IPS DF 6.9 (cell line): ENCODE data around the gene FDXR.
"Not testable (repeated sequence)": the region's sequence is repeated elsewhere in the genome, so short reads cannot be mapped to it uniquely, and the experiment has no call there.

Experiments used
- DNase-seq: peaks from one replicate; pipeline ENCODE4 v3.0.0-alpha.2; 2013; ENCODE audit warnings: low read depth, low spot score
- H3K27ac ChIP-seq: one replicate; pipeline ENCODE4 v1.5.1; 2013; ENCODE audit warnings: low read length, control low read depth
- H3K27me3 ChIP-seq: 2 replicates; pipeline ENCODE4 v1.6.1; 2013; ENCODE audit warnings: mild to moderate bottlenecking, low read length; ENCODE audit not compliant: control insufficient read depth, insufficient read depth
- H3K36me3 ChIP-seq: 2 replicates; pipeline ENCODE4 v1.6.1; 2013; ENCODE audit warnings: low read length; ENCODE audit not compliant: control insufficient read depth, insufficient read depth
- H3K4me1 ChIP-seq: 2 replicates; pipeline ENCODE4 v1.6.1; 2013; ENCODE audit warnings: low read length; ENCODE audit not compliant: control insufficient read depth, insufficient read depth
- H3K4me3 ChIP-seq: 2 replicates; pipeline ENCODE4 v1.5.1; 2013; ENCODE audit warnings: mild to moderate bottlenecking, low read length
- H3K9me3 ChIP-seq: 2 replicates; pipeline ENCODE4 v1.6.1; 2013; ENCODE audit warnings: low read length, inconsistent platforms; ENCODE audit not compliant: control insufficient read depth, insufficient read depth
- WGBS: extraction: QIAGEN DNeasy Blood & Tissue Kit; methylation state at CpG from one replicate; pipeline ENCODE4 v1.1.7; 2013; ENCODE audit warnings: mixed read lengths, missing lambda C conversion rate; ENCODE audit not compliant: insufficient read length, insufficient coverage; 5-methylcytosine and 5-hydroxymethylcytosine counted together

Gene FDXR

DNA sequence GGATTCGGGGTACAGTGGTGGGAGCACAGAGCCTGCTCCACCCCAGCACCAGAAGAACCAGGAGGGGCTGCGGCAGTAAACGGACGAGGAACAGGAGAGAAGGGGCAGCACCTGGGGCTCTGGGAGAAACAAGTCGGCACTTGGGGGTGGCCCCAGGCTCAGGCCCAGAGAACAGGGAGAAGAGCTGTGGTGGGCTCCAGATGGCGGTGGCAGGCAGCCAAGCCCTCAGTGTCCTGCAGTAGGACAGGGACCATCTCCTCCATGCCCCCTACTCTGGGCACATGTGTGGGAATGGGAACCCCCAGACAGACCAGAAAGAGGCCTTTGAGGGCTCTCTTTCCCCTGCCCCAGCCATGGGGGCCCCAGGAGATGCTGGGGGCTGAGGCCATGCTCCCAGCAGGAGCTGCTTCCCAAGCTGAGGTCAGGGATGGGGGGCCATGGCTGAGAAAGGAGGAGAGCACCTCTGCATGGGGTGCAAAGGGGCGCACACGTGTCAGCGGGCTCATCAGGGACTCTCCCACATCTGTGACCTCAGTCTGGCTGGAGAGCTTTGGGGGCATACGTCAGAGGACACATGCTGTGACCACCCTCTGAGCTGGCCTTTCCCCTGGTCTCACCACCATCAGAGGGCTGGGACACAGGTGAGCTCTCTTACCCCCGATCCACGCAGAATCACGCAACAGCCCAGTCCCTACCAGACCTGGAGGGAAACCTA lies 43.5 kb upstream of the FDXR start:
- WGBS = no CpG with 5 or more reads among the region's 13 CpGs
- no peak for DNase-seq
- no peaks in the 10 kb centered on the region for H3K9me3 ChIP-seq

GRCh38 chr17:74911423-74911822 lies 38.6 kb upstream of the FDXR start:
- not testable (repeated sequence) for H3K36me3 ChIP-seq, H3K27ac ChIP-seq, H3K9me3 ChIP-seq, H3K4me3 ChIP-seq, H3K27me3 ChIP-seq, H3K4me1 ChIP-seq, DNase-seq
- WGBS = no CpG with 5 or more reads among the region's 8 CpGs

More for the DNA sequence above, 43.5 kb upstream of the FDXR start:
- H3K4me3 ChIP-seq = no peak overlapping the region
- no peaks in the 10 kb centered on the region for H3K27me3 ChIP-seq
- H3K4me1 ChIP-seq = peaks cover 8% of the 10 kb centered on the region
- no peak overlapping the region for H3K27ac ChIP-seq
- H3K36me3 ChIP-seq = no peaks in the 10 kb centered on the region

DNA sequence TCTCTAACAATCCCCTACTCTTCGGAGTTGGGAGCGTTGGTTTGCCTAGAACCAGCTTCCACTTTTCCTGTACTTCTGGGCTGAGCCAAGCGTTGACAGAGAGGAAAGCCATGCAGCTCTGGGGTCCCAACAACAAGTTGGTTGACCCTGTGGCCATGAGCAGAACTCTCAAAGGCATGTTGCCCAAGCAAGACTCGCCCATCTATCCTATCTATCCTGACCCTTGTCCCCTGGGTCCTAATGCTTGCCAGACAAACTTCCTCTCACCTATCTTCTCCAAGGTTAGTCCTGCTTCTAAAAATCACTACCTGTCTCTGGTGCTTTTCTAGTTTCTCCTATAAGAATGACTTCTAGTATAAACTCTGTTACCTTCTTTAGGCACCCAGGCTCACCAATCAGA lies 36.3 kb upstream of the FDXR start:
- H3K36me3 ChIP-seq, H3K27me3 ChIP-seq: not testable (repeated sequence)
- WGBS = no CpG with 5 or more reads among the region's 4 CpGs

DNA sequence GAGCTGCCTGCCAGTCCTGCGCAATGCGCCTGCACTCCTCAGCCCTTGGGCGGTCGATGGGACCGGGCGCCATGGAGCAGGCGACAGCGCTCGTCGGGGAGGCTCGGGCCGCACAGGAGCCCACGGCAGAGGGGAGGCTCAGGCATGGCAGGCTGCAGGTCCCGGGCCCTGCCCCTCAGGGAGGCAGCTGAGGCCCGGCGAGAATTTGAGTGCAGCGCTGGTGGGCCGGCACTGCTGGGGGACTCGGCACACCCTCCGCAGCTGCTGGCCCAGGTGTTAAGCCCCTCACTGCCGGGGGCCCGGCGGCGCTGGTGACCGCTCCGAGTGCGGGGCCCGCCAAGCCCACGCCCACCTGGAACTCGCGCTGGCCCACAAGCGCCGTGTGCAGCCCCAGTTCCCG lies 34.2 kb upstream of the FDXR start:
- Histone ChIP-seq H3K27me3 (no peaks in the 10 kb centered on the region), H3K27ac (no peak overlapping the region), H3K9me3 (no peaks in the 10 kb centered on the region), H3K4me3 (no peak overlapping the region), H3K4me1 (no peaks in the 10 kb centered on the region; the same call in 1 of the 2 replicates), H3K36me3 (no peaks in the 10 kb centered on the region)
- DNase-seq = no peak
- WGBS = no CpG with 5 or more reads among the region's 34 CpGs

More for the DNA sequence above, 36.3 kb upstream of the FDXR start:
- H3K4me3 ChIP-seq, DNase-seq, H3K4me1 ChIP-seq, H3K9me3 ChIP-seq, H3K27ac ChIP-seq: not testable (repeated sequence)

- not testable (repeated sequence) for H3K4me3 ChIP-seq, H3K36me3 ChIP-seq, H3K4me1 ChIP-seq, H3K9me3 ChIP-seq, H3K27ac ChIP-seq, DNase-seq, H3K27me3 ChIP-seq
- no CpG with 5 or more reads among the region's 6 CpGs for WGBS
Measured at GRCh38 chr17:74906214-74906793, 33.5 kb upstream of the FDXR start.

DNA sequence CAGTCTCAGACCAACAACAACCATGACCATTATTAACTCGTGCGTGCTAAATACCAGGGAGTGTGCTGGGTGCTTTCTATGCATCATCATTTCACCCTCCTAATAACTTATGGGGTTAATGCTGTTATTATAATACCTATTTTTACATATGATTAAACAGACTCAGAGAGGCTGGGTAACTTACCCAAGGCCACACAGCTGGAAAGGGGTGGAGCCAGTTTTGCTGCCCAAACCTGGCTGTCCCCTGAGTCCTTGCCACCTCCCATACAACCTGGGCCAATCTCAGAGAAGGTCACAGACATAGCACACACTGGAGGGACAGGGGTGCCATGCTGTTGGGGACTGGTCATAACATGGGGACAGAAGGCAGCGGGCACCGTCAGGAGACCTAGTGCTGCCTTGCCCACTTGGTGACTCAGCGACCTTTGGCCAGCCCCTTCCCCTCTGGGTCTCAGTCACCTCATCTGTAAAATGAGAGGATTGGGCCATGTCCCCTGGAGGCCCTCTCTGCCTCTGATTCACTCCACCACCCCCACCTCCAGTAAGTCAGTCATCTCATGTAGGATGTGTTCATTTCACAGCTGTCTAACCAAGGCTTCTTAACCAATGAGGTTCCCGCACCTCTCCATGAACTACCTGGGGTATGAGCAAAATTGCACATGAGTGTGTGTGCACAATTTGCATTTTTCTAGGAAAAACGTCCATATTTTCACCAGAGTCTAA lies 32.1 kb upstream of the FDXR start:
- Histone ChIP-seq H3K27me3 (no peaks in the 10 kb centered on the region), H3K4me3 (no peak overlapping the region), H3K4me1 (no peaks in the 10 kb centered on the region; the same call in 1 of the 2 replicates), H3K9me3 (no peaks in the 10 kb centered on the region), H3K27ac (no peak overlapping the region), H3K36me3 (no peaks in the 10 kb centered on the region)
- DNase-seq = no peak
- no CpG with 5 or more reads among the region's 7 CpGs for WGBS

DNA sequence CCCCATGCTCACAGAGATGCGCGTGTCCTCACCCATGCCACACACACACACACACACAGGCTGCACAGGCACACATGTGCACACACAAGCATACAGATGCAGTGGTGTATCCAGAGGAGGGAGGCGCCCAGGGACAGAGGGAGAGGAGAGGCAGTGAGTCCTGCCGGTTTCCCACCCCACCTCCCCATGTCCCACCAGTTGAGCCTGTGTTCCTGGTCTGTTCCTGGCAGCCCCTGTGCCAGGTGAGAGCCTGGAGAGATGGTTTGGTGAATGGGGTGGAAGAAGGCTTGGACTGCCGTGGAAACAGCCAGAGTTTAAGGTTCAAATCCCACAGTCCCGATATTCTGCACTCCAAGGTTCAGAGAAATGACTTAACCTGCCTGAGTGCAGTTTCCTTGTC lies 30.9 kb upstream of the FDXR start:
- no peak overlapping the region for H3K27ac ChIP-seq
- DNase-seq = no peak
- H3K36me3 ChIP-seq = no peaks in the 10 kb centered on the region
- no peak overlapping the region for H3K4me3 ChIP-seq
- H3K27me3 ChIP-seq = no peaks in the 10 kb centered on the region
- H3K9me3 ChIP-seq = no peaks in the 10 kb centered on the region
- WGBS = no CpG with 5 or more reads among the region's 6 CpGs
- H3K4me1 ChIP-seq = no peaks in the 10 kb centered on the region; the same call in 1 of the 2 replicates

GRCh38 chr17:74903034-74903433 lies 30.2 kb upstream of the FDXR start:
- no peaks in the 10 kb centered on the region for H3K9me3 ChIP-seq
- no peak overlapping the region for H3K4me3 ChIP-seq
- no CpG with 5 or more reads among the region's 9 CpGs for WGBS
- no peaks in the 10 kb centered on the region for H3K27me3 ChIP-seq
- no peaks in the 10 kb centered on the region; the same call in 1 of the 2 replicates for H3K4me1 ChIP-seq
- no peaks in the 10 kb centered on the region for H3K36me3 ChIP-seq
- no peak for DNase-seq
- H3K27ac ChIP-seq = no peak overlapping the region

DNA sequence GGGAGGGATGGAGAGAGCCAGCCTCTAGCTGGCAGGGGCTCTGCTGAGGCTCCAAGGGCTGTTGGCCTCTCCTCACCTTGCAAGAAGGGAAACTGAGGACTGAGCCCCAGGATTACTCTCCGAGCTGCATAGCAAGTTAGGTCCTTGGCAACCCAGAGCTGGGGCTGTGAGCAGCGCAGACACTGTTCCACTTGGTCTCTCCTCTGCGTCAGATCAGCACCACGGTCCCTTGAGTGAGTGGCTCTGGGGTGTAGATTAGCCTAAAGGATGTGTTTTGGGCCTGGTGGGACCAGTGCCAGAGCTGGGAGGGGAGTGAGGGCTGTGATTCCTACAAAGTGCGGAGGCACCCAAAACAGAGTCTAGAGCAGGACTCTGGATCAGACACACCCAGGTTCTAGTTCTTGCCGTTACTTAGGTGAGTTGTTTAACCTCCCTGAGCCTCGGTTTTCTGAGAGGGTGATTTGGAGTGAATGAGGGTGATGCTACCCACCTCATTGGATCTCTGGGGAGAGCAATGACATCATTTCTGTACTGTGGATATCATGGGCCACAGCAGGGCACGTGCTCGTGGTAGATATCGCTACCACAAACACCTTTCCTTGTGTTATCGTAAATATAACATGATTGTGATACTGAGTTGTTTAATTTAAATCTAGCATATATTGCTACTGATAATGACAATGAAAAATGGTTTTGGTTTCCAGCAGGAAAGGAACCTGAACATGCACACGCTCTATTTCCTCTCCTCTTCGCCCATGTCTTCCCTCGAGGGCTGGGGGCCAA lies 28.8 kb upstream of the FDXR start:
- H3K4me3 ChIP-seq = no peak overlapping the region
- no peak overlapping the region for H3K27ac ChIP-seq
- DNase-seq = no peak
- H3K36me3 ChIP-seq = no peaks in the 10 kb centered on the region
- H3K9me3 ChIP-seq = no peaks in the 10 kb centered on the region
- WGBS = no CpG with 5 or more reads among the region's 14 CpGs
- H3K27me3 ChIP-seq = no peaks in the 10 kb centered on the region
- no peaks in the 10 kb centered on the region; the same call in 1 of the 2 replicates for H3K4me1 ChIP-seq

GRCh38 chr17:74900208-74900607 lies 27.4 kb upstream of the FDXR start:
- Histone ChIP-seq H3K27me3 (no peaks in the 10 kb centered on the region), H3K4me1 (no peaks in the 10 kb centered on the region; the same call in 1 of the 2 replicates), H3K27ac (no peak overlapping the region), H3K36me3 (no peaks in the 10 kb centered on the region), H3K9me3 (no peaks in the 10 kb centered on the region), H3K4me3 (no peak overlapping the region)
- no CpG with 5 or more reads among the region's 8 CpGs for WGBS
- DNase-seq = no peak
